Measurements from ENCODE around the gene BCL2L13.

DNA sequence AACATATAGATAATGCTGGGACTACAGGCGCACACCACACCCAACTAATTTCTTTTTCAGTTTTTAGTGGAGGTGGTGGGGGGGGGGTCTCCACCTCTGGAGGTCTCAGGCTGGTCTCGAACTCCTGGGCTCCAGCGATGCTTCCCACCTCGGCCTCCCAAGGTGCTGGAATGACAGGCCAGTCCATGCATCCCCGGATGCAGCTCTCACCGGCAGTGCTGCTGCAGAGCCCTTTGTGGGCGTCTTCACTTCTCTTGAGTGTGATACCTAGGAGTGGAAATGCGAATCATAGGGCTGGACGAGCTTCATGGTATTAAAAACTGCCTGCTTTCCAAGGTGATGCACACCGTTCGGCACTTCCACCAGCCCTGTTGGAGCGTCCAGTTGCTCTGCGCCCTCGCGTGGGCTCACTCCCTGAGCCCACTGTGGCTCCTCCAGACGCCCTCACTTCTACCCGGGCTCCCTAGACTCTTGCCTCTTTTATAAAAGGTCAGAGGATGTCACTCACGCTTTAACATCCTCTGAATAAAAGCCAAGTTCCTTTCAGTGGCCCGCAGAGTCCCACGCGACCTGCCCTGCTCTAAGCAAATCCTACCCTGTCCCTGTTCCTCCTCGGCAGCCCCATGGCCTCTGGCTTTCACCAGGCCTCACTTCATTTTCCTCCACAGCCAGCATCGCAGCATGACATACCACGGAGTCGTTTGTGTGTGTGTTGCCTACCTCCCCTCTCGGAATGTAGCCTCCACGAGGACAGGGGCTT lies 136.5 kb downstream of the BCL2L13 start:
- TF ChIP-seq, protein P1, sequence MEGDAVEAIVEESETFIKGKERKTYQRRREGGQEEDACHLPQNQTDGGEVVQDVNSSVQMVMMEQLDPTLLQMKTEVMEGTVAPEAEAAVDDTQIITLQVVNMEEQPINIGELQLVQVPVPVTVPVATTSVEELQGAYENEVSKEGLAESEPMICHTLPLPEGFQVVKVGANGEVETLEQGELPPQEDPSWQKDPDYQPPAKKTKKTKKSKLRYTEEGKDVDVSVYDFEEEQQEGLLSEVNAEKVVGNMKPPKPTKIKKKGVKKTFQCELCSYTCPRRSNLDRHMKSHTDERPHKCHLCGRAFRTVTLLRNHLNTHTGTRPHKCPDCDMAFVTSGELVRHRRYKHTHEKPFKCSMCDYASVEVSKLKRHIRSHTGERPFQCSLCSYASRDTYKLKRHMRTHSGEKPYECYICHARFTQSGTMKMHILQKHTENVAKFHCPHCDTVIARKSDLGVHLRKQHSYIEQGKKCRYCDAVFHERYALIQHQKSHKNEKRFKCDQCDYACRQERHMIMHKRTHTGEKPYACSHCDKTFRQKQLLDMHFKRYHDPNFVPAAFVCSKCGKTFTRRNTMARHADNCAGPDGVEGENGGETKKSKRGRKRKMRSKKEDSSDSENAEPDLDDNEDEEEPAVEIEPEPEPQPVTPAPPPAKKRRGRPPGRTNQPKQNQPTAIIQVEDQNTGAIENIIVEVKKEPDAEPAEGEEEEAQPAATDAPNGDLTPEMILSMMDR (IDR thresholded peaks at IDR 0.05), result no peak
- TF ChIP-seq POLR2AphosphoS5 (IDR thresholded peaks at IDR 0.05) (no peak), POLR2A (IDR thresholded peaks at IDR 0.05) (no peak)

Measured in stomach (tissue), 4 donors.